GM20000 (cell line): ENCODE data around the gene FBXW2.

ENCODE experiments used
- DNase-seq: peaks from one replicate; pipeline ENCODE4 v3.0.0; 2012; ENCODE audit warnings: low spot score
- CTCF ChIP-seq: IDR thresholded peaks from 2 replicates; pipeline ENCODE4 v1.5.1; 2012; ENCODE audit warnings: mild to moderate bottlenecking, control low read depth; ENCODE audit errors: extremely low read depth, missing control alignments

Gene FBXW2

GRCh38 chr9:120742951-120743416 lies 50.2 kb downstream of the FBXW2 start:
- DNase-seq: peak; percentile 80
- TF ChIP-seq CTCF: peak; percentile 30

- TF ChIP-seq CTCF: no peak
- DNase-seq: no peak
Measured at GRCh38 chr9:120741701-120742100, 51.5 kb downstream of the FBXW2 start.

DNA sequence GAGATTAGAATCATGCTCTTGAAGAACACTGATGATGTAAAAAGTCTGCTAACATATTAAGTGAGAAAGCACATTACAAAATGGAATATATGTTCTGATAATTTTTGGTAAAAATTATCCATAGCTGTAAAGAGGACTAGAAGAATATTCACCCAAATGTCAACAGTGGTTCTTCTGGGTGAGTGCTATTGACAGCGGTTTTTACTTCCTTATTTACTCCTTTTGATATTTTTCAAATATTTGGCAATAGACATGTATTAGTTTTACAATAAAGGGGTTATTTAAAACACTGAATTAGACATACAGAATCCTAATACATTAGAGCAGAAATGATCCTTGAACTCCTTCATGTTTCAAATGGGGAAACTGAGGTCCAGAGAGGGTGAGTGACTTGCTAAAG lies 52.0 kb downstream of the FBXW2 start:
- TF ChIP-seq CTCF: no peak
- no peak for DNase-seq

DNA sequence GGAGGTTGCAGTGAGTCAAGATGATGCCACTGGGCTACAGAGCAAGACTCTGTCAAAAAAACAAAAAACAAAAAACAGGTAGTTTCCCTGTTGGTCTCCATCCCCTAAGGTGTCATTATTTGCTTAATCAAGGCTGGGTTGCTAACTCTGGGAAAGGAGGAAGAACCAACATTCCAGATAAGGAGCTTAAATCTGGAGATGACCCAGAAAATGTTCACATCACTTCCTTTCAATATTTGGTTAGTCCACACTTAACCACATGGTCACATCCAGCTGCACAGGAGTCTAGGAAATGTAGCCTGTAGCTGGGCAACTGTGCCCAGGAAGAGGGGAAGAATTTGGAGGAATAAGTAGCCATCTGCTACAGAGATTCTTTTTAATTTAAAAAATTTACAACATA lies 53.1 kb downstream of the FBXW2 start:
- TF ChIP-seq CTCF: no peak
- no peak for DNase-seq

DNA sequence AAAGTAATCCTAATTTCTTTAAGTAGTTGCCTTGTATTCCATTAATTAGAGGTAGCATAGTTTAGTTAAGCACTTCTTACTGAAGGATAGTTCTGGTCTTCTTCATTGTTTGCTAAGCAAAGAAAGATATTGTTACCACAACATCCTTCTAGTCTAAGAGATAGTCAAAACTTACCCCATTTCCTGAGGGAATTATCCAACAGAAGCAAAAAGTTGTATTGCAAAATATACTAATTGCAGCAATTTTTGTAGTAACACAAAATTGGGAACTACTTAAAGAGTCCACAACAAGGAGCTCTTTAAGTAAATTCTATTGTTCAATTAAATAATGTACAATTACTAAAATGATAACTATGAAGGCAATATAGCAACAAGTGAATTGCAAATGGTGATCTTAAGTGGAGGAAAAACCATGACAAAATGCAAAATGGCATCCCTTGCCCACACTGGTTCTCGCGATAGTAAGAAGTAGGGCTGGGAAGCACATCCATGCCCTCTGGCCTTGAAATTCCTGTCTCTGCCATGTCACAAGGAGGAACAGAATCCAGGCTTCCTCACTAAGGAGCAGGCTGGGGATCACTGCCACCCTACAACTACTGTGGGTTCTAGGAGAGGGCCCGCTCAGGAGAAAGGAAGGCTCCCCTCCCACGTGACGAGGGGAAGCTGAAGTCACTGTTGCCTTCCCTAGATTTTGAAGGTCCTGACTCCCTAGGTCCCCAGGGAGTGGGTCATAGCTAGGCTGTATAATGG lies 55.6 kb downstream of the FBXW2 start:
- DNase-seq: no peak
- no peak for TF ChIP-seq CTCF

DNA sequence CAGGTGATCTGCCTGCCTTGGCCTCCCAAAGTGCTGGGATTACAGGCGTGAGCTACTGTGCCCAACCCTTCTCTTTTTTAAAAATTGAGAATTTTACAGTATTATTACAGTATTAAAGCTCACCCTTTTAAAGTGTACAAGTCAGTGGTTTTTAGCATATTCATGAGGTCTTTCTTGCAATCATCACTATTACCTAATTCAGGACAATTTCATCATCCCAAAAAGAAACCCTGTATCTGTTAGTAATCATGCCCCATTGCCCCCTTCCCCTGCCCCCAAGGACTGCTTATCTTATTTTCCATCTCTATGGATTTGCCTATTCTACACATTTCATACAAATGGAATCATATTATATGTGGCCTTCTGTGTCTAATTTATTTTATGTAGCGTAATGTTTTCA lies 56.3 kb downstream of the FBXW2 start:
- no peak for TF ChIP-seq CTCF
- no peak for DNase-seq

GRCh38 chr9:120735415-120736126 lies 57.6 kb downstream of the FBXW2 start:
- no peak for DNase-seq
- no peak for TF ChIP-seq CTCF
